ENCODE results near the gene MOB3C. TPM values are rescaled to one million over a fixed set of nuclear protein-coding genes. Genes with fewer than 3 reads are reported as not detected.
"Not testable (repeated sequence)": the region's sequence is repeated elsewhere in the genome, so short reads cannot be mapped to it uniquely, and the experiment has no call there.

MOB3C gene
- total RNA-seq: 10 to 100 TPM; 24.7 to 30.0 (median 28.9) TPM

- TF ChIP-seq CTCF (IDR thresholded peaks at IDR 0.05): no peak
- ATAC-seq (ENCODE audit: low FRiP score) (peak; percentile 89), DNase-seq (ENCODE audit: low spot score) (peak; percentile 74)
Measured at GRCh38 chr1:46616277-46617107, at the start of gene MOB3C. Gene MOB3C (minus strand): TSS chr1:46616811. CDS start chr1:46613321, 3,490 bp downstream.

DNA sequence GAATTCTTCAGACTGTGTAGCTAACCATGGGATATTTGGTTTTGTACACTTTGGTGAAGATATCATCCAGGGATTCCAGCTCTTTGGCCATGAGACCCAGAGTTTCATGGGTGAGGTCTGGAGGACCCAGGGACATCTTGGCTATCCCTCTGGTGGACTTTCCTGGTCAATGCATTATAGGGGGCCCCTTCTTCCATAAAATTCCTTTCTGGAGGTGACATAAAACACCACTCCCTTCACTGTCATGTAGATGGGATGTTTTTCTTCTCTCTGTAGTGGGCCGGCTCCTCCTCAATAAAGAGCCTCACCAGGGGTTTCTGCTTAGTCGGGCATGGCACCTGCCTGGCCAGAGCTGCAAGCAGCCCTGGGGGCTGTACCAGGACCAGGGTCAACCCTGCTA, 49.4 kb upstream of the MOB3C start:
- no peak for ATAC-seq (ENCODE audit: low FRiP score)
- TF ChIP-seq CTCF (IDR thresholded peaks at IDR 0.05): no peak
- no peak for DNase-seq (ENCODE audit: low spot score)

- not testable (repeated sequence) for DNase-seq (ENCODE audit: low spot score); ATAC-seq (ENCODE audit: low FRiP score)
Measured at GRCh38 chr1:46662919-46663318, 46.3 kb upstream of the MOB3C start.

- not testable (repeated sequence) for DNase-seq (ENCODE audit: low spot score); ATAC-seq (ENCODE audit: low FRiP score)
Measured at GRCh38 chr1:46660116-46660515, 43.5 kb upstream of the MOB3C start.

DNA sequence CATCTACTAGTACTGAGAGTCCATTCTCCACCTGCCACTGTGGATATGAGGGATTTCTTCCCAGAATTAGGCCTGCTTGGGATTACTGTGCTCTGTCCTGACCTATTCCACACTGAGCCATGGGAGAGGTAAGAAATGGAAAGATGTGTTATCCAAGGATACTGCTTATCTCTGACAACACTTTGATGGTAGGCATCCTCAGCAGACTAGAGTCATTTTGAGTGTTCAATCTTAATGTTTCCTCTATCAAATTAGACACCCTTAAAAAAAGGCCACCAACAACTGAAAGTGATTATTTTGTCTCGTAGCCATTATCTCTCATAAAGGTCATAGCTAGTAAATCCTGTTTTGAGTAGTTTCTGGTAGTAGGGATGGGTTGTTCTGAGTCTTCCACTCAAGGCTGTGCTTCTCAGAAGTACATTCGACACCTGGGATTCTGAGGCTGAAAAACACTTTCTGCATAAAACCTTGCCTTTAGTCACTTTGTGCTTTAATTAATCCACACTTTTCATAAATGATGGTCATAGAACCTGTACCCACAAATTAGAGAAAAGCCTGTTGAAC, 42.8 kb upstream of the MOB3C start:
- DNase-seq (ENCODE audit: low spot score) (no peak), ATAC-seq (ENCODE audit: low FRiP score) (no peak)
- no peak for TF ChIP-seq CTCF (IDR thresholded peaks at IDR 0.05)

GRCh38 chr1:46657775-46658174, 41.2 kb upstream of the MOB3C start:
- DNase-seq (ENCODE audit: low spot score): no peak
- ATAC-seq (ENCODE audit: low FRiP score): no peak
- TF ChIP-seq CTCF (IDR thresholded peaks at IDR 0.05): no peak

- TF ChIP-seq CTCF (IDR thresholded peaks at IDR 0.05): no peak
- no peak for ATAC-seq (ENCODE audit: low FRiP score)
- DNase-seq (ENCODE audit: low spot score): no peak
Measured at GRCh38 chr1:46656643-46657042, 40.0 kb upstream of the MOB3C start.

- DNase-seq (ENCODE audit: low spot score) (no peak), ATAC-seq (ENCODE audit: low FRiP score) (no peak)
- no peak for TF ChIP-seq CTCF (IDR thresholded peaks at IDR 0.05)
Measured at GRCh38 chr1:46655848-46656247, 39.2 kb upstream of the MOB3C start.

DNA sequence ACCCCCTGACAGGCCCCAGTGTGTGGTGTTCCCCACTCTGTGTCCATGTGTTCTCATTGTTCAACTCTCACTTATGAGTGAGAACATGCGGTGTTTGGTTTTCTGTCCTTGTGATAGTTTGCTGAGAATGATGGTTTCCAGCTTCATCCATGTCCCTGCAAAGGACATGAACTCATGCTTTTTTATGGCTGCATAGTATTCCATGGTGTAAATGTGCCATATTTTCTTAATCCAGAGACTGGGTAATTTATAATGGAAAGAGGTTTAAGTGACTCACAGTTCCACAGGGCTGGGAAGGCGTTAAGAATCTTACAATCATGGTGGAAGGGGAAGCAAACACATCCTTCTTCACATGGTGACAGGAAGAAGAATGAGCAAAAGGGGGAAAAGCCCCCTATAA, 38.1 kb upstream of the MOB3C start:
- DNase-seq (ENCODE audit: low spot score); ATAC-seq (ENCODE audit: low FRiP score): not testable (repeated sequence)
